Mesendoderm (in vitro differentiated cells): ENCODE results near the gene PSAP. TPM values are rescaled to one million over a fixed set of nuclear protein-coding genes. Genes with fewer than 3 reads are reported as not detected.
A peak's percentile ranks its signal among the peaks of the same experiment; 100 is the strongest.
"Not testable (repeated sequence)": the region's sequence is repeated elsewhere in the genome, so short reads cannot be mapped to it uniquely, and the experiment has no call there.

Experiments
- DNase-seq: peaks from one replicate; pipeline ENCODE4 v3.0.0; 2013
- H2AK5ac ChIP-seq: 2 replicates; pipeline ENCODE4 v1.6.1; 2013; ENCODE audit warnings: low read length, inconsistent platforms
- H2BK120ac ChIP-seq: 2 replicates; pipeline ENCODE4 v1.6.1; 2013; ENCODE audit warnings: low read depth, mild to moderate bottlenecking, low read length, moderate library complexity, mixed read lengths
- H2BK15ac ChIP-seq: replicated peaks from 2 replicates; pipeline ENCODE4 v1.6.1; 2013; ENCODE audit warnings: low read depth, mild to moderate bottlenecking, moderate library complexity
- H2BK5ac ChIP-seq: 2 replicates; pipeline ENCODE4 v1.6.1; 2013; ENCODE audit warnings: low read length, inconsistent platforms
- H3K18ac ChIP-seq: 2 replicates; pipeline ENCODE4 v1.6.1; 2013; ENCODE audit warnings: mild to moderate bottlenecking, low read length, mixed read lengths
- H3K23ac ChIP-seq: one replicate; pipeline ENCODE4 v1.6.1; 2013; ENCODE audit warnings: low read length
- H3K27ac ChIP-seq: 2 replicates; pipeline ENCODE4 v1.5.1; 2013; ENCODE audit warnings: low read depth, mild to moderate bottlenecking, inconsistent platforms, low read length, moderate library complexity
- H3K27me3 ChIP-seq: 2 replicates; pipeline ENCODE4 v1.6.1; 2013; ENCODE audit warnings: low read length, control low read depth, mild to moderate bottlenecking, inconsistent platforms; ENCODE audit not compliant: insufficient read depth, poor library complexity
- H3K36me3 ChIP-seq: 2 replicates; pipeline ENCODE4 v1.6.1; 2013; ENCODE audit warnings: low read length, inconsistent platforms; ENCODE audit not compliant: control insufficient read depth, insufficient read depth
- H3K4ac ChIP-seq: one replicate; pipeline ENCODE4 v1.6.1; 2013; ENCODE audit warnings: low read depth, mild to moderate bottlenecking, low read length, moderate library complexity
- H3K4me1 ChIP-seq: 2 replicates; pipeline ENCODE4 v1.6.1; 2013; ENCODE audit warnings: low read depth, low read length, inconsistent platforms; ENCODE audit not compliant: control insufficient read depth
- H3K4me2 ChIP-seq: 2 replicates; pipeline ENCODE4 v1.6.1; 2013; ENCODE audit warnings: low read length
- H3K4me3 ChIP-seq: 2 replicates; pipeline ENCODE4 v1.5.1; 2013; ENCODE audit warnings: mild to moderate bottlenecking, low read length
- H3K56ac ChIP-seq: one replicate; pipeline ENCODE4 v1.6.1; 2013; ENCODE audit warnings: low read length
- H3K79me1 ChIP-seq: 2 replicates; pipeline ENCODE4 v1.6.1; 2013; ENCODE audit warnings: low read length, inconsistent platforms
- H3K79me2 ChIP-seq: 2 replicates; pipeline ENCODE4 v1.6.1; 2013; ENCODE audit warnings: mild to moderate bottlenecking, low read length; ENCODE audit not compliant: control insufficient read depth, insufficient read depth
- H3K9ac ChIP-seq: 2 replicates; pipeline ENCODE4 v1.6.1; 2013; ENCODE audit warnings: low read length, inconsistent platforms
- H4K5ac ChIP-seq: one replicate; pipeline ENCODE4 v1.6.1; 2013; ENCODE audit warnings: low read length
- H4K8ac ChIP-seq: one replicate; pipeline ENCODE4 v1.6.1; 2013; ENCODE audit warnings: low read depth, mild to moderate bottlenecking, control low read depth, low read length, moderate library complexity
- WGBS: extraction: QIAGEN DNeasy Blood & Tissue Kit; methylation state at CpG from one replicate; pipeline ENCODE4 v1.1.7; 2013; ENCODE audit warnings: low lambda C conversion rate, missing lambda C conversion rate; ENCODE audit not compliant: insufficient coverage; ENCODE audit errors: extremely low coverage; 5-methylcytosine and 5-hydroxymethylcytosine counted together
- polyA plus RNA-seq, 2 experiments: library from polyadenylated mRNA; stranded (reverse); fragments of 200-250 nt; gene quantifications; one replicate each; pipeline ENCODE4 v1.2.3, GENCODE V29; 2013

The PSAP gene
- polyA plus RNA-seq (2013, experiment 1 of 2), result 164 TPM
- polyA plus RNA-seq (2013, experiment 2 of 2), result 164 TPM

GRCh38 chr10:71850743-71851464 lies at the start of gene PSAP:
PSAP (minus strand) TSS chr10:71851251; CDS start chr10:71851221, 30 bp downstream.
- H2BK15ac ChIP-seq, result no peak within 1 kb of the TSS
- peak within 1 kb of the TSS; percentile 71 for H3K18ac ChIP-seq
- peak within 1 kb of the TSS; percentile 91 for H3K4me3 ChIP-seq
- peak within 1 kb of the TSS; percentile 100 for H3K56ac ChIP-seq
- H2BK5ac ChIP-seq, result peak within 1 kb of the TSS; percentile 88
- H3K4me1 ChIP-seq, result no peaks in the 10 kb centered on the region
- peak within 1 kb of the TSS; percentile 92 for H3K27ac ChIP-seq
- H4K5ac ChIP-seq, result no peak within 1 kb of the TSS
- H3K79me1 ChIP-seq, result peaks cover 9% of the 10 kb centered on the region
- no peak within 1 kb of the TSS for H2BK120ac ChIP-seq
- H4K8ac ChIP-seq, result peak within 1 kb of the TSS; percentile 59
- H2AK5ac ChIP-seq, result no peak within 1 kb of the TSS
- WGBS, result no CpG with 5 or more reads among the region's 49 CpGs
- peak within 1 kb of the TSS; percentile 85 for H3K23ac ChIP-seq
- H3K9ac ChIP-seq, result peak within 1 kb of the TSS; percentile 99
- peak; percentile 99 for DNase-seq
- peak within 1 kb of the TSS; percentile 60 for H3K4ac ChIP-seq
- peaks cover 44% of the 10 kb centered on the region for H3K79me2 ChIP-seq
- no peaks in the 10 kb centered on the region for H3K27me3 ChIP-seq
- no peaks in the 10 kb centered on the region for H3K36me3 ChIP-seq
- peak within 1 kb of the TSS; percentile 77 for H3K4me2 ChIP-seq

- Histone ChIP-seq H2BK5ac (no peak overlapping the region), H2AK5ac (no peak overlapping the region), H3K23ac (no peak overlapping the region), H3K4ac (no peak overlapping the region), H3K79me2 (no peaks in the 10 kb centered on the region), H2BK120ac (no peak overlapping the region), H2BK15ac (no peak overlapping the region), H3K36me3 (no peaks in the 10 kb centered on the region), H3K79me1 (no peaks in the 10 kb centered on the region), H3K27ac (no peak overlapping the region), H3K27me3 (no peaks in the 10 kb centered on the region), H3K9ac (no peak overlapping the region), H3K4me2 (no peak overlapping the region), H4K8ac (no peak overlapping the region), H3K4me3 (no peak overlapping the region), H3K56ac (no peak overlapping the region), H4K5ac (no peak overlapping the region), H3K18ac (no peak overlapping the region), H3K4me1 (no peaks in the 10 kb centered on the region)
- no peak for DNase-seq
- no CpG with 5 or more reads among the region's 14 CpGs for WGBS
These were observed 49.6 kb upstream of the PSAP start for GRCh38 chr10:71900441-71901180.

- DNase-seq, result no peak
- Histone ChIP-seq H3K4me3 (no peak overlapping the region), H2AK5ac (no peak overlapping the region), H3K4me1 (no peaks in the 10 kb centered on the region), H3K4me2 (no peak overlapping the region), H3K23ac (no peak overlapping the region), H2BK5ac (no peak overlapping the region), H2BK15ac (no peak overlapping the region), H3K79me2 (no peaks in the 10 kb centered on the region), H4K5ac (no peak overlapping the region), H3K18ac (no peak overlapping the region), H2BK120ac (no peak overlapping the region), H3K56ac (no peak overlapping the region), H3K9ac (no peak overlapping the region), H3K4ac (no peak overlapping the region), H3K79me1 (no peaks in the 10 kb centered on the region), H4K8ac (no peak overlapping the region), H3K27me3 (no peaks in the 10 kb centered on the region), H3K36me3 (no peaks in the 10 kb centered on the region), H3K27ac (no peak overlapping the region)
- WGBS, result no CpG with 5 or more reads among the region's 3 CpGs
These were observed 48.8 kb upstream of the PSAP start for GRCh38 chr10:71899665-71900412.

GRCh38 chr10:71898346-71898745 lies 47.3 kb upstream of the PSAP start:
- not testable (repeated sequence) for H3K27me3 ChIP-seq, H3K4me1 ChIP-seq, H4K5ac ChIP-seq, H3K79me1 ChIP-seq, H3K36me3 ChIP-seq, H4K8ac ChIP-seq, H2BK5ac ChIP-seq, H3K9ac ChIP-seq, H2BK120ac ChIP-seq, H3K56ac ChIP-seq, H3K27ac ChIP-seq, H3K18ac ChIP-seq, H3K23ac ChIP-seq, H3K4me2 ChIP-seq, H3K4me3 ChIP-seq, H3K79me2 ChIP-seq, H2AK5ac ChIP-seq, H3K4ac ChIP-seq, DNase-seq, H2BK15ac ChIP-seq
- WGBS, result no CpG with 5 or more reads among the region's 5 CpGs

GRCh38 chr10:71893920-71894319 lies 42.9 kb upstream of the PSAP start:
- WGBS, result no CpG with 5 or more reads among the region's 8 CpGs
- Histone ChIP-seq H2BK15ac (no peak overlapping the region), H3K56ac (no peak overlapping the region), H3K4me1 (no peaks in the 10 kb centered on the region), H3K36me3 (no peaks in the 10 kb centered on the region), H4K5ac (no peak overlapping the region), H3K79me2 (no peaks in the 10 kb centered on the region), H3K4me3 (no peak overlapping the region), H3K79me1 (no peaks in the 10 kb centered on the region), H3K23ac (no peak overlapping the region), H3K27me3 (peaks cover 2% of the 10 kb centered on the region), H3K18ac (no peak overlapping the region), H3K4me2 (no peak overlapping the region), H2AK5ac (no peak overlapping the region), H4K8ac (no peak overlapping the region), H3K9ac (no peak overlapping the region), H3K27ac (no peak overlapping the region), H3K4ac (no peak overlapping the region), H2BK120ac (no peak overlapping the region), H2BK5ac (no peak overlapping the region)
- DNase-seq, result no peak
